Activated T-helper 17 cell treated with anti-CD3 and anti-CD28 coated beads, Interleukin-2, amount 50 U/mL, for 72 hours (primary cell): ENCODE measurements around the gene KRTAP10-1. TPM values are rescaled to one million over a fixed set of nuclear protein-coding genes. Genes with fewer than 3 reads are reported as not detected.

Source experiments
- ATAC-seq: fragments of 150-1000 bp; cut with Tn5 transposase; replicated peaks from 2 replicates; pipeline ENCODE4 v1.10.0; 2021; ENCODE audit warnings: mild to moderate bottlenecking, moderate library complexity
- H3K27ac Mint-ChIP-seq: one replicate; pipeline ENCODE4 v1.8.0; 2022; ENCODE audit warnings: mixed read lengths
- H3K27me3 Mint-ChIP-seq: one replicate; pipeline ENCODE4 v1.8.0; 2022; ENCODE audit warnings: mixed read lengths
- H3K36me3 Mint-ChIP-seq: one replicate; pipeline ENCODE4 v1.8.0; 2022; ENCODE audit warnings: low read depth, mild to moderate bottlenecking, mixed read lengths
- H3K4me1 Mint-ChIP-seq: one replicate; pipeline ENCODE4 v1.8.0; 2022; ENCODE audit warnings: mixed read lengths
- H3K4me3 Mint-ChIP-seq: one replicate; pipeline ENCODE4 v1.8.0; 2022; ENCODE audit warnings: mild to moderate bottlenecking, mixed read lengths
- H3K9me3 Mint-ChIP-seq: one replicate; pipeline ENCODE4 v1.8.0; 2022; ENCODE audit warnings: mixed read lengths
- total RNA-seq, 2 donors: library from RNA; stranded (reverse); gene quantifications; one replicate each; pipeline ENCODE4 v1.2.3, GENCODE V29; 2022

KRTAP10-1 gene
- total RNA-seq, 2 donors from 2014 or later, result not detected

DNA sequence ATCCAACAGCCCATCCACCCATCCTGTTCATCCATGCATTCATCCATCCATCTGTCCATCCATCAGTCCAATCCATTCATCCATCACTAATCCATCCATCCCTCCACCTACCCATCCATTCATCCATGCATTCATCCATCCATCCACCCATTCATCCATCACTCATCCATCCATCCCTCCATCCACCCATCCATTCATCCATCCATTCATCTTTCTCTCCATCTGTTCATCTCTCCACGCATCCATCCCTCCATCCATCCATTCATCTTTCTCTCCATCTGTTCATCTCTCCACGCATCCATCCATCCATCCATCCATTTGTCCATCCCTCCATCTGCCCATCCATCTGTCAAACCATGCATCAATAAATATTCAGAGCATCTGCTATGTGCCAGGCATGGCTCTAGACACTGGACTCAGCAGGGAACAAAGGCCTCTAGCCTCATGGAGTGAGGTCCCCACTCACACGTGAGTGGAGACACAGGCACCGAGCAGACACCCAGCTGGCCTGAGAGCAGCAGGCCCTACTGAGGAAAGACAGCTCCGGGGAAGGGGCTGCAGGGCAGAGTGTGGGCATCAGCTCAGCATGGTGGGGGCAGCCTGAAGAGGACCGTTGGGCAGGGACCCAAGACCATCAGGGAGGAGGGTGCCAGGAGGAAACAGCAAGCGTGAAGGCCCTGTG lies 9.6 kb downstream of the KRTAP10-1 start:
- Mint-ChIP-seq H3K4me3 (no peak overlapping the region), H3K36me3 (no peaks in the 10 kb centered on the region), H3K4me1 (no peaks in the 10 kb centered on the region), H3K27me3 (peaks cover 8% of the 10 kb centered on the region), H3K9me3 (no peaks in the 10 kb centered on the region), H3K27ac (no peak overlapping the region)
- ATAC-seq, result no peak

DNA sequence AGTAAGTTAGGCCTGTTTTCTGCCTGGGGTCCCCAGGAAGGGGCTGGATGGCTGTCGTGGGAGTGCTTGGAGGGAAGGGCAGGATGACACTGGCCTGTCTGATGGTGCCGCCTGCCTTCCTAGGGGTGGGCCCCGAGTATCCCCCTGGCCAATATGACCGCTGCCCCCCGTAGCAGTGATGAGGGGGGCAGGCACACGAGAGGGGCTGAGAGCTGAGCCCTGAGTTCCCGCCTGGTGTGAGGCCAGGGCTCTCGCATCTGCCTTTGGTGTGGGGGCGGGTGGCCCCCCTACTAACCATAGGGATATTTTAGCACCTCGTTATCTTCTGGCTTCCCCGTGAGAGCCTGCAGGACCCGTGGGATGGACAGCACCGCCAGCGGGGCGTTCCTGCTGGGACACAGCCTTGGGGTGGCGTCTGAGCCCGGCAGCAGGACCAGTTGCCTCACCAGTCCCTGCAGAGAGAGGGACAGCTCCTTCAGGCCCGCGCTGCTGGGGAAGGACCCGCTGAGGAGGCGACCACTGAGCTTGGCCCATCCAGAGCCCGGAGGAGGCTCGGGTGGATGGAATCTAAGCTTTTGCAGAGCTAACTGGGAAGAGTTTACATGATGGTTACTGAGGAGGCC lies 10.4 kb downstream of the KRTAP10-1 start:
- ATAC-seq, result no peak
- no peak overlapping the region for H3K4me3 Mint-ChIP-seq
- H3K36me3 Mint-ChIP-seq, result no peaks in the 10 kb centered on the region
- no peak overlapping the region for H3K27ac Mint-ChIP-seq
- H3K27me3 Mint-ChIP-seq, result peaks cover 8% of the 10 kb centered on the region
- no peaks in the 10 kb centered on the region for H3K9me3 Mint-ChIP-seq
- H3K4me1 Mint-ChIP-seq, result no peaks in the 10 kb centered on the region

DNA sequence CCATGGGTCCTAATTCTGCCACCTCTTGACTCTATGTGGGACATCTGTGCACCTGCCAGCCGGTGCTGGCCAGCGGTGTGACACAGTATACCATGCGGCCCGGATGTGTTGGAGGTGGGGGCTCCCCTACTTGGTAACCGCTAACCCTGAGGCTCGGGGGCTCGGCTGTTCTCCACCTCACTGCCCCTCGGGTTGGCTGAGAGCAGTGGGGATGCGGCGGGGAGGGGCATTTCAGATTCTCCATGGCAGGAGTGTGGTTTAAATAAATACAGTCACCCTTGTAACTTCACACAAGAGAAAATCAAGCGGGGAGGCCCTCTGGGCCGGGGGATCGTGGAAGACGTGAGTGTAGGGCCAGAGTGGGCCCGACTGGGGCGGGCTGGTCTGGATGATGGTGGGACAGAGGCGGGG lies 11.0 kb downstream of the KRTAP10-1 start:
- no peaks in the 10 kb centered on the region for H3K9me3 Mint-ChIP-seq

DNA sequence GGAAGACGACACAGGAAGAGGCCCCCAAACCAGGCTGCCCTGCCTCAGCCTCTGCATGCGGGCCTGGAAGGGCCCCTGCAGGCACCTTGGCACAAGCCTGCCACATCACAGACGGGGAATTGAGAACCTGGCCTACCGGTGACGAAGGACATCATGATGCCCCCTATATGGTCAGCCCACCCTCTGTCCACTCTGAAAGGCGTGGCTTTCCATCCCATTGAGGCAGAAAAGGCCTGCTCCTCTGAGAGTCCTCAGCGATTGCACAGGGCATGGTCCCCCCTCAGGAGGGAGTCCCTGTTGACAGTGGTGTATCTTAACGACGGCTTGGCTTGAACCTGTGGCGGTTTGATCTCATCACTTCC lies 11.4 kb downstream of the KRTAP10-1 start:
- no peaks in the 10 kb centered on the region for H3K4me1 Mint-ChIP-seq

More for the DNA sequence above, 11.0 kb downstream of the KRTAP10-1 start:
- H3K4me3 Mint-ChIP-seq, result no peak overlapping the region
- no peaks in the 10 kb centered on the region for H3K4me1 Mint-ChIP-seq
- H3K27me3 Mint-ChIP-seq, result peaks cover 8% of the 10 kb centered on the region
- H3K36me3 Mint-ChIP-seq, result no peaks in the 10 kb centered on the region
- no peak for ATAC-seq
- no peak overlapping the region for H3K27ac Mint-ChIP-seq

DNA sequence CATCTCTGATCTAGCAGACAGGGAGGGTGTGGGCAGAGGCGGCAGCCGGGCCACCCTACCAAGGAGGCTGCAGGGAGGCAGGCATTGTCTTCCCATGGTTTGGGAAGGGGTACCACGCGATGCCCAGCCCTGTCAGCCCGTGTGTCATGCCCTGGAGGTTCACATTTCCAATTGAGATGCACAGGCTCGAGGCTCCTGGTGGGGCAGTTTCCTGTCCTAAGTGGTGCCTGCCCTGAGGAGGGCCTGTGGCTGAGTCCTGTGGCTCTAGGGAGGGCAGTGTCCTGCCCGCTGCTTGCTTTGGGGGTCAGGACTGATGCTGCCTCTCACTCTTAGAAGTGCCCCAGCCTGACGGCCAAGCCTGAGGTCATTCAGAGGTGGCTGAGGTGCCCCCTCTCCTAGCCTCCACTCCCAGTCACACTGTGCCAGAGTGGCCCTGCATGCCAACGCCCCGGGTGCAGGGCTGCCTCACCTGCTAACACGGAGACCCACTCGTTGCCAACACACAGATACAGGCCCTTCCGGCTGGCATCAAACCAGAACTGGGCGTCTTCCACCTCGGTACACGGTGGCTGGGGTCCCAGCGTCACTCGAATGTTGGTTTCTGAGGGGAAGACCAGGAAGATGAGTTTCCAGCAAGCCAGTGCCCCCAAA lies 11.9 kb downstream of the KRTAP10-1 start:
- ATAC-seq, result no peak
- Mint-ChIP-seq H3K36me3 (no peaks in the 10 kb centered on the region), H3K9me3 (no peaks in the 10 kb centered on the region), H3K27me3 (peaks cover 8% of the 10 kb centered on the region), H3K4me3 (no peak overlapping the region), H3K27ac (no peak overlapping the region), H3K4me1 (no peaks in the 10 kb centered on the region)

More for the DNA sequence above, 11.4 kb downstream of the KRTAP10-1 start:
- H3K9me3 Mint-ChIP-seq, result no peaks in the 10 kb centered on the region
- no peak for ATAC-seq
- H3K27ac Mint-ChIP-seq, result no peak overlapping the region
- no peak overlapping the region for H3K4me3 Mint-ChIP-seq
- no peaks in the 10 kb centered on the region for H3K36me3 Mint-ChIP-seq
- H3K27me3 Mint-ChIP-seq, result peaks cover 8% of the 10 kb centered on the region

DNA sequence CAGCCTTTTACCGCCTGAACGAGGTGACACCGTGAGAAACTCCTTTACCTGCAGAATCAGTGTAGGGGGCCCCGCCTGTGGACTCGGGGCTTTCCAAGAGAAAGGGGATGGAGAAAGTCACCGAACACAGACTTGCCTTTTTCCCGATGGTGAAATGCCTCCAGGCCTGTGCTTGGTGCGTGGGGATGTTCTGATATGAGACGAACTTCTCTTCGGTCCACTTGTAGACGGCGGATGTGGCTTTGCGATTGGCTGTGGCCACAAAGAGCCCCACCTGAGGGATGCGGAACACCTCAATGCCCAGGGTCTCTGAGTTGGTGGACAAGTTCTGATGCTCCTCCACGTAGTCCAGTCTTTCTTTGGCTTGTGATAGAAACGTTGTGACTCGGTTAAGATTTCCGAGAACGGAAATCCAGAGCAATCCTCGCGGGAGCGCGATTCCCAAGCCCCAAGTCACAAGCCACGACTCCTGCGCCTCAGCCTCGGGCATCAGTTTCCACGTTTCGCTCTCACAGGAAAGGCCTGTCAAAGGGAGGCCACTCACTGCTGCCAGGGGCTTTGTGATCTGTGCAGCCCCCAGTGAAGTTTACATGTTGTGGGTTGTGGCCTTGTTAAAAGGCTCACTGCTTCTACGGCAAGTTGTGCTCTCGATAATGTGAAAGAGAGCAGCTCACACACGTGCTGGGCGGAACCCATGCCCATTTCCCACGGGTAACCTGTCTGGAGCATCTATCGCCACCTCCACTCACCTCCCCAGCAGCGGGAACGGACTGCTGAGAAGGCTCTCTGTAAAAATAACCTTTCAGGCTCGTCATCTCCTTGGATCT lies 12.6 kb downstream of the KRTAP10-1 start:
- no peak overlapping the region for H3K4me3 Mint-ChIP-seq
- no peaks in the 10 kb centered on the region for H3K4me1 Mint-ChIP-seq
- peaks cover 8% of the 10 kb centered on the region for H3K27me3 Mint-ChIP-seq
- ATAC-seq, result no peak
- no peak overlapping the region for H3K27ac Mint-ChIP-seq
- no peaks in the 10 kb centered on the region for H3K9me3 Mint-ChIP-seq
- H3K36me3 Mint-ChIP-seq, result no peaks in the 10 kb centered on the region

DNA sequence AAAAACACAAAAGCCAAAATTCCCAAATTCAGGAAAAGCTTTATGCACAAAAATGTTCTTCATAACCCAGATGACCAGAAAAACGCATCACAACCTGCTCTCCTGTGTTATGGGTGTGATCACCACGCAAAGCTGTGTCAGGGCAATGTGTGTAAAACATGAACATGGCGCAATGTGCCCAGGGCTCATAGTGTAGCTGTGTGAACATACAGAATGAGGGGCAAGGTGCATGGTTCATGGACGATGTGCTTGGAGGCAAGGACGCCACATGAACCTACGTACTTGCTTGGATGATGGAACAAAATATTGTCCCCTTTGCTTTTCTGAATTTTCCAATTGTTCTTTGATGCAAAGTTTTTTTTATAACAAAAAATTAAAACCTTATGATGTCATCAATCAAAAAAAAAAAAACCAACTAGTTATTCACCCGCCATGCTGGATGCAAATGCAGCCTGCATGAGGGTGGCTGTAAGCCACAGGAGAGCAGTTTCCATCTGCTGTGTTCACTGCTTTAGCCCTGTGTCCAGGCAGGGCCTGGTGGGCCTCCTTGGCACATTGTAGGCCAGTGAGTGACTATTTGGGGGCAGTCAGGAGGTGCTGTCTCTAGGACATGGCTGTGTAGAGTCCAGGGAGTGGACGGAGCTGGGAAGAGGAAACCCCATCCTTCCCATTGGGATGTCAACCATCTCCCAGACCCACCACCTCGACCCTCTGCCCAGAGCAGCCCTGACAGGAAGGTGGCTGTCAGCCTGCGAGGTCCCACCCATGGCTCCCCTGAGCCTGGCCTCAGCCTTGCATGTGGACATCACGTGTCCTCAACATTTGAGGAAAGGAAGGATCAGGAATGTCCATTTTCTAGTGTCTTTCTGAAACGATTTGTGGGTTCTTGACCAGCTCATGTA lies 13.6 kb downstream of the KRTAP10-1 start:
- Mint-ChIP-seq H3K27ac (no peak overlapping the region), H3K27me3 (peaks cover 5% of the 10 kb centered on the region), H3K4me1 (no peaks in the 10 kb centered on the region), H3K36me3 (no peaks in the 10 kb centered on the region), H3K4me3 (no peak overlapping the region), H3K9me3 (no peaks in the 10 kb centered on the region)
- ATAC-seq, result no peak

DNA sequence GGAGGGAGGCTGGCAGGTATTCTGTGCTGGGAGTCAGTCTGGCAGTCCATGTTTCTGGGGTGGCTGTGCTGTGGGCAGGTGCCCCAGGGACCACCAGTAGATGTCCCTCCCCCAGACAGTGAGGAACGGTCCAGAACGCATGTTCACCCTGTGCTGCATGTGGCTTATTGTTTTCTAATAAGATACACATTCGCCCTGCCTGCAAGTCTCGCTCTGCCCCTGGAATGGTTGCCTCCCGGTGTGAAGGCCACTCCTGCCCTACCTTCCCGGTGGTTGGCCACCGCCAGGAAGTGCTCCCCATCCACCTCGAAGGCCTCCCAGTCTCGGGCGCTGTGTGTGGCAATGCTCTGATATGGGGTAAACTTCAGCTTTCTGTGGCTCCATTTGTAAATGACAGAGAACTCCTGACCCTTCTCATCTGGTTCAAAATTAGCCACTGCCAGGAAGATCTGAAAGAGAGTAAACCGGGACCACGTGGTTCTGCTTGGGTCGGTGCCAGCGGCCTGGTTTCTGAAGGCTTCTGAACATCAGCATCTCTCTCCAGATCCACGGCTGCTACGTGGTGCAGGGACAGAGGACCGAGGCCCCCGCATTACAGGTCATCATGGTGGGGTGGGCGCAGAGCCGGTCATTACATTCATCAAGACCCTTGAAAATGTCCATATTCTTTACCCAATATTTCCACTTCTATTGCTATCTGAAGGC lies 14.5 kb downstream of the KRTAP10-1 start:
- Mint-ChIP-seq H3K36me3 (no peaks in the 10 kb centered on the region), H3K9me3 (no peaks in the 10 kb centered on the region), H3K27me3 (peaks cover 5% of the 10 kb centered on the region), H3K4me3 (no peak overlapping the region), H3K27ac (no peak overlapping the region), H3K4me1 (no peaks in the 10 kb centered on the region)
- no peak for ATAC-seq

DNA sequence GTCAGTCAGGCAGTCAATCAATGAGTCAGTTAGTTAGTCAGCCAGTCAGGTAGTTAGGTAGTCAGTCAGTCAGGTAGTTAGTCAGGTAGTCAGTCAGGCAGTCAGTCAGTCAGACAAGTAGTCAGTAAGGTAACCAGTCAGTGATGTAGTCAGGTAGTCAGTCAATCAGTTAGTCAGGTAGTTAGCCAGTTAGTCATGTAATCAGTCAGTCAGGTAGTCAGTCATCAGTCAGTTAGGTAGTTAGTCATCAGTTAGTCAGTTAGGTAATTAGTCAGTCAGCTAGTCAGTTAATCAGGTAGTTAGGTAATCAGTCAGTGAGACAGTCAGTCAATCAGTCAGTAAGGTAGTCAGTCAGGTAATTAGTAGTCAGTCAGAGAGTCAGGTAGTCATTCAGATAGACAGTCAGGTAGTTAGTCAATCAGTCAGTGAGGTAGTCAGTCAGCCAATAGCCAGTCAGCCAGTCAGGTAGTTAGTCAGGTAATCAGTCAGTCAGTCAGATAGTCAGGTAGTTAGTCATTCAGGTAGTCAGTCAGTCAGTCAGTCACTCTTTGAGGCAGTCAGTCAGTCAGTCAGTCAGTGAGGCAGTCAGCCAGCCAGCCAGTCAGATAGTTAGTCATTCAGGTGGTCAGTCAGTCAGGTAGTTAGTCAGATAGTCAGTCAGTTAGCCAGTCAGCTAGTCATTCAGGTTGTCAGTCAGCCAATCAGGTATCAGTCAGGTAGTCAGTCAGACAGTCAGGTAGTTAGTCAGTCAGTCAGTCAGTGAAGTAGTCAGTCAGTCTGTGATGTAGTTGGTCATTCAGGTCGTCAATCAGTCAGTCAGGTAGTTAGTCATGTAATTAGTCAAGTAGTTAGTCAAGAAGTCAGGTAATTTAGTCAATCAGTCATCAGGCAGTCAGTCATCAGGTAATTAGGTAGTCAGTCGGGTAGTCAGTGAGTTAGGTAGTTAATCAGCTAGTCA lies 15.3 kb downstream of the KRTAP10-1 start:
- Mint-ChIP-seq H3K9me3 (no peaks in the 10 kb centered on the region), H3K4me3 (no peak overlapping the region), H3K4me1 (no peaks in the 10 kb centered on the region), H3K27me3 (no peaks in the 10 kb centered on the region), H3K36me3 (no peaks in the 10 kb centered on the region), H3K27ac (no peak overlapping the region)
- peak; percentile 34 for ATAC-seq

DNA sequence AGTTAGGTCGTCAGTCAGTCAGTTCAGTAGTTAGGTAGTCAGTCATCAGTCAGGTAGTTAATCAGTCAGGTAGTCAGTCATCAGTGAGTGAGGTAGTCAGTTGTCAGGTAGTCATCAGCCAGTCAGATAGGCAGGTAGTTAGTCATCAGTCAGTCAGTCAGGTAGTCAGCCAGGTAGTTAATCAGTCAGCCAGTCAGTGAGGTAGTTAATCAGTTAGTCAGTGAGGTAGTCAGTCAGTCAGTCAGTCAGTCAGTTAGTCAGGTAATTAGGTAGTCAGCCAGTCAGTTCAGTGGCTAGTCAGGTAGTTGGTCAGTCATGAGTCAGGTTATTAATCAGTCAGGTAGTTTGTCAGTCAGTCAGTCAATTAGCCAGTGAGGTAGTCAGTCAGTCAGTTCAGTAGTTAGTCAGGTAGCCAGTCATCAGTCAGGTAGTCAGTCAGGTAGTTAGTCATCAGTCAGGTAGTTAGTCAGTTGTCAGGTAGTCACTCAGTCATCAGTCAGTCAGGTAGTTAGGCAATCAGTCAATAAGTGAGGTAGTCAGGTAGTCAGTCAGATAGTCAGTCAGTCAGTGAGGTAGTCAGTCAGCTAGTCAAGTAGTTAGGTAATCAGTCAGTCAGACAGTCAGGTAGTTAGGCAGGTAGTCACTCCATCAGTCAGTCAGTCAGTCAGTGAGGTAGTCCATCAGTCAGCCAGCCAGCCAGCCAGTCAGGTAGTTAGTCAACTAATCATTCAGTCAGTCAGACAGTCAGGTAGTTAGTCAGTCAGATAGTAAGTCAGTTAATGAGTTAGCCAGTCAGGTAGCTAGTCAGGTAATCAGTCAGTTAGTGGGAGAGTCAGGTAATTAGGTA lies 16.2 kb downstream of the KRTAP10-1 start:
- Mint-ChIP-seq H3K4me3 (no peak overlapping the region), H3K27me3 (no peaks in the 10 kb centered on the region), H3K36me3 (no peaks in the 10 kb centered on the region), H3K4me1 (no peaks in the 10 kb centered on the region), H3K9me3 (no peaks in the 10 kb centered on the region), H3K27ac (no peak overlapping the region)
- ATAC-seq, result peak; percentile 16

DNA sequence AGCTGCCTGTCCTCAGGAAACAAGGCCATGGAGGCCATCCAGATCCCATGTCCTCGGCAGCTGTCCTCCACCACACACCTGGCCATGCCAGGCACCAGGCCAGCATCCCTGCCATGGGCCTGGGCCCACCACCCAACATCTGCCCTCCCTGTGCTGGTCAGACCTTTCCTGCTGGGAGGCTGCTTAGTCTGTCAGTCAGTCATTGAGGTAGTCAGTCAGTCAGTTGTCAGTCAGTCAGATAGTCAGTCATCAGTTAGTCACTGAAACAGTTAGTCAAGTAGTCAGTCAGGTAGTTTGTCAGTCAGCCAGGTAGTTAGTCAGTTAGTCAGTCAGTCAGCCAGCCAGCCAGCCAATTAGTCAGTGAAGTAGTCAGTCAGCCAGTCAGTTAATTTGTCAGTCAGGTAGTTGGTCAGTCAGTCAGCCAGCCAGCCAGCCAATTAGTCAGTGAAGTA lies 17.2 kb downstream of the KRTAP10-1 start:
- no peaks in the 10 kb centered on the region for H3K36me3 Mint-ChIP-seq
- no peak overlapping the region for H3K27ac Mint-ChIP-seq
- ATAC-seq, result no peak
- H3K9me3 Mint-ChIP-seq, result peaks cover 3% of the 10 kb centered on the region
- no peak overlapping the region for H3K4me3 Mint-ChIP-seq
- H3K27me3 Mint-ChIP-seq, result no peaks in the 10 kb centered on the region
- H3K4me1 Mint-ChIP-seq, result no peaks in the 10 kb centered on the region
